HG02642 (cell line): Measurements from ENCODE around the gene NSG1.

Experiments used
- ATAC-seq: cut with Tn5 transposase; IDR thresholded peaks from one replicate; pipeline ENCODE4 v1.9.1; 2021; ENCODE audit warnings: mild to moderate bottlenecking; ENCODE audit not compliant: unreplicated experiment, poor library complexity

The NSG1 gene

GRCh38 chr4:4395371-4395770 is 8.5 kb downstream of the NSG1 start:
- ATAC-seq, result no peak

DNA sequence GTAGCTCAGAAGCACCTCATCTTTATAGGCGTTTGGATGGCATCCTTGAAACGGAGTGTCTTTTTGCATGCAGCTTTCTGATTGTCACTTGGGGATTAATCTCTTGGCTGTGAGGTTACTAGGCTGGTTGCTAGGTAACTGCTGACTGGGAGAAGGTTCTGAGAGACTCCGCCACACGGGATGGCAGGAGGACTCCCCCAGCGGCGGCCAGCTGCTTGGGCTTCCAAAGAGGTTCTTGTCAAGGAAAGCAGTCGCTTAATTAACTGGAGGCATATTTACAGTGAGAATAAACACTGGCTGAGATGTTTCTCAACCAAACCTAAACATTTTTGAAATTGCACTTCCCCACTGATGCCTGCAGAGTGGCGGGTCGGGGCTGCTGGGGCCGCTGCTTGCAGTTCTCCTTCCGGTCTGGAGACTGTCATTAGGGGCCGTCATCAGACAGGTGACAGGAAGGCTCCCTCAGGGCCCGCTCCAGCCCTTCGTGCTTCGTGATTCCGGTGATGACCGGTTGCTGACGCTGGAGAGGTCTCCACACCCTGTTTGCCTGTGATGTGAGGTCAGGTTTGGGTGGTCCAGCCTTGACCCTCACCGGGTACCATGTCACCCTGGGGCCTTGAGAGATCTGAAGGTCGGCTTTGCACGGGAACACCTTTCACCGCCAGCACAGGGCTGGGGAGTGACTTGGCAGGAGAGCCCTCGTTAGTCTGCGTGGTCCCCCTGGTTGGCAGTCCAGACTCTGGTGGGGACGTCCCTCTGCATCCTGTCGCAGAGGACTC is 9.1 kb downstream of the NSG1 start:
- ATAC-seq, result peak; percentile 74

DNA sequence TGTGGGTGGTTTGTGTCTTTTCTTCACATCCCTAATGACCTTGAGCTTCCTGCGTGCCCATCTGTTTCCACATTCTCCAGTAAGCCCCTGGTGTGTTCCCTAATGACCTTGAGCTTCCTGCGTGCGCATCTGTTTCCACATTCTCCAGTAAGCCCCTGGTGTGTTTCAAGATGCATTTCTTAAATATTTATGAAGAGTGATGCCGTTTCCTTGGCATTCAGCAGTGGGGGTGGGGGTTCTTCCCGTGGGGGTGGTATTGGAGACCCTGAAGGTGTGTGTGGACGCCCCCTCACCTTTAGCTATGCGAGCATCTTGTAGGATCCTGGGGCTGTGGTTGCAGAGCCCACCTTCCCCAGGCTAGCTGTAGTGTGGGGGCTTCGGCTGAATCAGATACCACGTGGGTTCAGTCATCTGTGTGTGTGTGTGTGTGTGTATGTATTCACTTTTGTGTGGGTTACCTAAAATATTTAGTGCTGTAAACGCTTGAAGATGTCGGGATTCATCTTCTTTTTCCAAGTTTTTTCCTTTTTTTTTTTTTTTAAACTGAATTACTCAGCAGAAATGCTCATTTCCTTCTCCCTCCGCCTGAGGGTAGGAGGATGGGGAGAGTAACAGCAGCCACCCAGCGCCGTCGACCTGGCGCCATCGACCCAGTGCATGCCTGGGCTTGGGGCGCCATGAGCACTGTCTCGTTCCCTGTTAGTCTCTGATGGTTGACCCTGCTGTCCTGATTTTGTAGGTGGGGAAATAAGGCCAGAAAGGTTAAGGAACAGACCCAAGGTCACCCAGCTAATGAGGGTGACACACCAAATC is 9.9 kb downstream of the NSG1 start:
- no peak for ATAC-seq

GRCh38 chr4:4397441-4397819 is 10.5 kb downstream of the NSG1 start:
- ATAC-seq, result no peak

GRCh38 chr4:4398430-4398829 is 11.5 kb downstream of the NSG1 start:
- no peak for ATAC-seq

- ATAC-seq, result no peak
These were observed 14.1 kb downstream of the NSG1 start for GRCh38 chr4:4401036-4401435.

- ATAC-seq, result no peak
These were observed 16.1 kb downstream of the NSG1 start for GRCh38 chr4:4402966-4403365.

GRCh38 chr4:4405358-4405962 is 18.6 kb downstream of the NSG1 start:
- no peak for ATAC-seq

- ATAC-seq, result no peak
These were observed 19.8 kb downstream of the NSG1 start for GRCh38 chr4:4406455-4407298.

DNA sequence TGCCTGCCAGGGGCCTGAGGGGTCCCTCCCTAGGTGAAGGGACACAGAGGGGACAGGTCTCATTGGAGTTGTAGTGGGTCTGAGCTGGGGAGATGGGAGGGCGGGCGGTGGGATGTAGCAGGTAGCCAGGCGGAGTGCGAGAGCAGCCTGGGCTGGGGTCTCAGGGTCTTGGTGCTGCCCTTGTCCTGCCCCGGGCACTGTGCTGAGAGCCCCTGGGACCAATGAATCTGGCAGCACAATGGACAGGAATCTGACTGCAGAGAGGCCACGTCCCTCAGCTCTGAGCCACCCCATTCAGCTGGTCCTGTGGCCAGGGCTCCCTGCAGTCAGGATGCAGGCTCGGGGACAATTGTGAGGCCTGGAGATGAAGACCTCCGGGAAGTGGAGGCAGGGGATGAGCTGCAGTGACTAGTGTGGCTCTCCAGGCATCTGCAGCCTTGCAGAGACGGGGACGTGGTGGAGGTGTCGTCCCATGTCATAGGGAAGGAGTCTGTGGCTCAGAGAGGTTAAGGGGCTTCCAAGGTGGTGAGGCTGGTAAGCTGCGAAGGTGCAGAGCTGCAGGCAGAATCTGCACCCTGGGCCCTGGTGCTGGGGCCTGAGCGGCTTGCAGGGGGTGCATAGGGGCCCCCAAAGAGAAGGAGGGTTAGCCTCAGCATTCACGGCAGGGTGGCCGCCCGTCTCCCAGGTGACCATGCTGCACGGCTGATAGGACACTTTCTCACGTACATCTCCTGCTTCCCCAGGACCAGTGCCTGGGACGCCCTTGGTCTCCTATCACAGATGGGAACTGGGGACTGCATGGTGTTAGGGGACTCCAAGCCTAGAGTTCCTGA is 20.6 kb downstream of the NSG1 start:
- no peak for ATAC-seq

GRCh38 chr4:4408132-4408523 is 21.2 kb downstream of the NSG1 start:
- ATAC-seq, result no peak

GRCh38 chr4:4408576-4409335 is 21.9 kb downstream of the NSG1 start:
- ATAC-seq, result no peak

DNA sequence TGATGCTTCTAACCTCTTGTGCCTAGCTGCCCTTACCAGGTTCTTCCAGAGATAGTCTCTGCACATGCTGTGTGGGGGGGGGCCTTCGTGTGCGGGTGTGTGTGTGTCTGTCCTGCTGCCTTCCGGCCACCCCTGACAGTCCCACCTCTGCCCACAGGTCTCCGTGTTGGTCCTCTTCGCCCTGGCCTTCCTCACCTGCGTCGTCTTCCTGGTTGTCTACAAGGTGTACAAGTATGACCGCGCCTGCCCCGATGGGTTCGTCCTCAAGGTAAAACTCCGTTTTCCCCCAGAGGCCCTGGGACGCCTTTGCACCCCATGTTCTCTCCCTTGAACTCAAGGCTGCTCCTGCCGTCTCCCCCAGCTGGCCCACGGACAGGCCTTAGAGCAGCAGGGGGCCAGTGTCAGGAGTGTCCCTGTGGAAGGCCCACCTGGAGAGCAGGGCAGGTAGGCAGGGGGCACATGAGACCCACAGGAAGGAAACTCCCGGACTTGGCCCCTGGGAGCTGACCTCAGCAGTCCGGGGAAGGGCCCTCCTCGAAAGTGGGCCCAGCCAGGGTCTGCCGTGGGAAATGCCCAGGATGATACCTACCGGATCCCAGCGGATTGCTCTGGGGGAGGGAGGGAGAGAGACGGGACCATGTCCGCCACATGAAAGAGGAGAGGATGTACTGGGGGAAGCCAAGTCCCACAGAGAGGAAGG is 22.7 kb downstream of the NSG1 start:
- no peak for ATAC-seq

- ATAC-seq, result no peak
These were observed 23.4 kb downstream of the NSG1 start for GRCh38 chr4:4410271-4410670.

- no peak for ATAC-seq
These were observed 25.0 kb downstream of the NSG1 start for GRCh38 chr4:4411906-4412305.

GRCh38 chr4:4412641-4413372 is 25.9 kb downstream of the NSG1 start:
- no peak for ATAC-seq

- ATAC-seq, result no peak
These were observed 26.4 kb downstream of the NSG1 start for GRCh38 chr4:4413373-4413725.

DNA sequence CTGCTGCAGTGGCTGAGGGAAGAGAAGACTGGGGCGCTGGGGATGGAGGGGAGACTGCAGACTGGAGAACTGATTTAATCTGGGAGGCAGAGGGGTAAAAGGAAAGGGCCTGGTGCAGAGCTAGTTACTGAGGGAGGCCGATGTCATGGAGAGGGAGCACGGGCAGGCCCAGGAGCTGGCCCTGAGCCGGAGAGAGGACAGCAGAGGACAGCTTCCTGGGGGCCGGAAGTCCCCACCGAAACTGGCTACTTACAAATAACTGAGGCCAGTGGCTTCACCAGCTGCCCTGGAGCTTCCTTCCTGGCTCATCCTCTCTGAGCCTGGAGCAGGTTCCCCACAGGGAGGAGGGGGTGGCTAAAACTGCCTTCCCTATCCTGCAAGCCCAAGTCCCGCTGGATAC is 26.9 kb downstream of the NSG1 start:
- no peak for ATAC-seq
